Karpas-422 (cell line): Measurements from ENCODE around the gene CARS2. TPM values are rescaled to one million over a fixed set of nuclear protein-coding genes. Genes with fewer than 3 reads are reported as not detected.

Source experiments
- DNase-seq: peaks from one replicate; pipeline ENCODE4 v3.0.0-alpha.2; 2015
- H2AFZ ChIP-seq: fragments of 200-600 bp; sonication (generic); 2 replicates; pipeline ENCODE4 v1.6.1; 2014; ENCODE audit warnings: antibody characterized with exemption, low read length, mixed read lengths
- H3K27ac ChIP-seq: fragments of 200-600 bp; sonication (generic); 2 replicates; pipeline ENCODE4 v1.5.1; 2014; ENCODE audit warnings: mild to moderate bottlenecking, low read length, moderate library complexity
- H3K27me3 ChIP-seq: fragments of 200-600 bp; sonication (generic); 2 replicates; pipeline ENCODE4 v1.6.1; 2014; ENCODE audit warnings: low read length, mixed read lengths
- H3K36me3 ChIP-seq: fragments of 200-600 bp; sonication (generic); 2 replicates; pipeline ENCODE4 v1.6.1; 2014; ENCODE audit warnings: low read length, mixed read lengths; ENCODE audit not compliant: insufficient read depth
- H3K4me1 ChIP-seq: fragments of 200-600 bp; sonication (generic); 2 replicates; pipeline ENCODE4 v1.6.1; 2014; ENCODE audit warnings: mild to moderate bottlenecking, low read length, mixed read lengths
- H3K4me2 ChIP-seq: fragments of 200-600 bp; sonication (generic); 2 replicates; pipeline ENCODE4 v1.6.1; 2014; ENCODE audit warnings: low read length, low read depth, mild to moderate bottlenecking; ENCODE audit not compliant: poor library complexity, severe bottlenecking
- H3K4me3 ChIP-seq: fragments of 200-600 bp; sonication (generic); 2 replicates; pipeline ENCODE4 v1.5.1; 2014; ENCODE audit warnings: mild to moderate bottlenecking, antibody characterized with exemption, low read length, mixed read lengths
- H3K79me2 ChIP-seq: fragments of 200-600 bp; sonication (generic); 2 replicates; pipeline ENCODE4 v1.6.1; 2014; ENCODE audit warnings: mild to moderate bottlenecking, low read length, mixed read lengths
- H3K9ac ChIP-seq: fragments of 200-600 bp; sonication (generic); 2 replicates; pipeline ENCODE4 v1.6.0; 2014; ENCODE audit warnings: low read length
- H3K9me2 ChIP-seq: fragments of 200-600 bp; sonication (generic), shearing (Covaris generic); replicated peaks from 2 replicates; pipeline ENCODE4 v1.6.0; 2014; ENCODE audit warnings: mild to moderate bottlenecking, low read length, moderate library complexity; ENCODE audit not compliant: insufficient read depth
- H3K9me3 ChIP-seq: fragments of 300-700, 200-600 bp; sonication (generic); 2 replicates; pipeline ENCODE4 v1.6.1; 2014; ENCODE audit warnings: low read length, mixed read lengths
- H4K20me1 ChIP-seq: fragments of 200-600 bp; sonication (generic); 2 replicates; pipeline ENCODE4 v1.6.1; 2014; ENCODE audit warnings: mild to moderate bottlenecking, antibody characterized with exemption, low read length, low read depth; ENCODE audit not compliant: insufficient read depth
- total RNA-seq: library from RNA; depleted of rRNA; stranded (reverse); fragments of >200 nt; shearing (Covaris generic); gene quantifications from 2 replicates; pipeline ENCODE4 v1.2.3, GENCODE V29; 2014; ENCODE audit warnings: low replicate concordance

CARS2 gene
- total RNA-seq, 1 experiment from 2014 or later, result 48.2 TPM

DNA sequence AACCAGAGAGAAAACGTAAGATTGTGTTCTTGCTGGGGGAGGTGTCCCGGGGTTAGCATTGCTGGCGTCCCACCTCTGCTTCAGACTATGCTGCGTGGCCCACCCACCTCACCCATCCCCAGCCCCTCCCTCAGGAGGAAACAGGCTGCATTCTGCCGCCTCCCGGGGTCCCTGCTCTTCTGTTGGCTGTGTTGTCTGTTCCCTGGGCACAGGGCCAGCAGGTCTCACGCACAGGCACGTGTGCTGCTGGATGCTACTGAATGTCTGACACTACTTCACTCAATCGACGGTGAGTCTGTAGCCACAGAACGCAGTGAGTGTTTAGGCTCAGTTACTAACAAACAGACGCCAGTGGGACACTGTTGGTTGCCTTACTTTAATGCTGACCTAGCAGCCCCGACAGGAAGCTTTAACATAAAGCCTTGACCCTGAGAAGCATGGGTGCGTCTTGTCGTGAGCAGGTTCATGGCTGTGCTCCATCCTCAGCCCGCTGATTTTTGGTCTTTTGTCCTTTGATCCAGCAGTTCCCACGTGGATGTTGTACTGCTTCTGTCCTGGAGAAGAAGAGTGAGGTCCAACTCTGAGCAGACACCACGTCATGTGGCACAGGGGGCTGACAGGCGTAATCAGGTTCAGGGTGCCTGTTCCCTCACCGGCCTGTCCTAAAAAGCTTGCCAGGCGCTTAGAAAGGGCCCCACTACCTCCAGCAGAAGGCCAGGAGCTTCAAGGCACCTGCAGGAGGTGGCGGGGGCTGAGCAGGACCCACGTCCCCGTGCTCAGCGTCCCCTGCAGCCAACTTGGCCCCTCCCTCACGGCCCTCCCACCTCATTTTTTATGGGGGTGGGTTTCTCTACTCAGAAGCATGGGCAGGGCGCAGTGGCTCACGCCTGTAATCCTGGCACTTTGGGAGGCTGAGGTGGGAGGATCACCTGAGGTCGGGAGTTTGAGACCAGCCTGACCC, 64.6 kb downstream of the CARS2 start:
- H3K9me2 ChIP-seq, result no peaks in the 10 kb centered on the region
- H3K27ac ChIP-seq, result no peak overlapping the region
- no peaks in the 10 kb centered on the region for H3K9me3 ChIP-seq
- H3K36me3 ChIP-seq, result peaks cover 27% of the 10 kb centered on the region; the same call in 1 of the 2 replicates
- no peak overlapping the region for H3K4me3 ChIP-seq
- DNase-seq, result no peak
- no peaks in the 10 kb centered on the region for H3K79me2 ChIP-seq
- H3K9ac ChIP-seq, result no peak overlapping the region
- H4K20me1 ChIP-seq, result peaks cover 12% of the 10 kb centered on the region; the same call in 1 of the 2 replicates
- H3K4me2 ChIP-seq, result no peak overlapping the region
- H2AFZ ChIP-seq, result no peak overlapping the region
- peaks cover 37% of the 10 kb centered on the region for H3K4me1 ChIP-seq
- H3K27me3 ChIP-seq, result no peaks in the 10 kb centered on the region

DNA sequence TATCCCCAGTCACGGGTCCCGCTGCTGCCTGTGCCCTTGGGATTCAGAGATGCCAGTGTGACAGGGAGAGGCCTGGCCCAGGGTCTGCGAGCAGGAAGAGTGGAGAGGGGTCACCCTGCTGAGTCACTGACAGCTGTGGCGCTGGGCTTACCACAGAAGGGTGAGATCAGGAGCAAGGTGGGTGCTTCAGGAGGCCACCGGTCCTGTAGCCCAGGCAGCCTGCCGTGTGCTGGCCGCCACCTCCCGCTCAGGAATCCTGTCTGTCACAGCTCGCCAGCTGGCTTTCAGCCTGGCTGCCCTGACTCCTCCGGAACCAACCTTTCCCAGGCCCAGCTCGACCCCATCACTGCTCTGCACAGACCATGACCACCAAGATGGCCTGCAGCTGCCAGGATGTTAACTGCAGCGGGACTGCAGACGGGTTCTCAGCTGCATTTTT, 65.3 kb downstream of the CARS2 start:
- Histone ChIP-seq H3K9ac (no peak overlapping the region), H3K4me2 (no peak overlapping the region), H3K4me3 (no peak overlapping the region), H2AFZ (no peak overlapping the region), H3K9me2 (no peaks in the 10 kb centered on the region), H3K9me3 (no peaks in the 10 kb centered on the region), H3K79me2 (no peaks in the 10 kb centered on the region), H3K27me3 (no peaks in the 10 kb centered on the region), H3K4me1 (peaks cover 30% of the 10 kb centered on the region), H3K27ac (no peak overlapping the region), H4K20me1 (peaks cover 14% of the 10 kb centered on the region; the same call in 1 of the 2 replicates), H3K36me3 (peaks cover 30% of the 10 kb centered on the region; the same call in 1 of the 2 replicates)
- DNase-seq, result no peak

DNA sequence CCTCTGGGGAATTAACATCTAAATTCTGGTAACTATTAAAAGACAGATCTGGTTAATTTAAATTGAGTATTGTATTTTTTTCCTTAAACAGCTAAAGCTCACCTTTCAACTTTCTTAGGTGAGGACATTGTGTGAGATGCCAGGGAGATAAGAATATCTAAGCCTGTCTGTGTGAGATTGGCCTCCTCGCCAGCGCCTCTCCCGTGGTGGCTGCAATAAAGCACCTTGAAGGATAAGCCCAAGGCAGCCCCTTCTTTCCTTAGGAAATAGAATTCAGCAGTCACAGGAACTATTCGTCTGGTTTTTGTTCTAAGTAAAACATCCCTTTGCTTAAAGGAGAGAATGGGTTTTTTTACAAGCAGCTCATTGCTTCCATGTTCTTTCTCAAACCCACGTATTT, 66.0 kb downstream of the CARS2 start:
- Histone ChIP-seq H3K4me1 (peaks cover 23% of the 10 kb centered on the region), H3K9me3 (no peaks in the 10 kb centered on the region), H4K20me1 (peaks cover 20% of the 10 kb centered on the region; the same call in 1 of the 2 replicates), H3K27me3 (no peaks in the 10 kb centered on the region), H3K4me2 (no peak overlapping the region), H3K79me2 (0 out of 2 replicates have a peak, but pooled peaks cover 3% of the 10 kb centered on the region), H3K36me3 (peaks cover 30% of the 10 kb centered on the region; the same call in 1 of the 2 replicates), H3K27ac (no peak overlapping the region), H3K4me3 (no peak overlapping the region), H3K9me2 (no peaks in the 10 kb centered on the region), H2AFZ (no peak overlapping the region), H3K9ac (no peak overlapping the region)
- DNase-seq, result no peak

DNA sequence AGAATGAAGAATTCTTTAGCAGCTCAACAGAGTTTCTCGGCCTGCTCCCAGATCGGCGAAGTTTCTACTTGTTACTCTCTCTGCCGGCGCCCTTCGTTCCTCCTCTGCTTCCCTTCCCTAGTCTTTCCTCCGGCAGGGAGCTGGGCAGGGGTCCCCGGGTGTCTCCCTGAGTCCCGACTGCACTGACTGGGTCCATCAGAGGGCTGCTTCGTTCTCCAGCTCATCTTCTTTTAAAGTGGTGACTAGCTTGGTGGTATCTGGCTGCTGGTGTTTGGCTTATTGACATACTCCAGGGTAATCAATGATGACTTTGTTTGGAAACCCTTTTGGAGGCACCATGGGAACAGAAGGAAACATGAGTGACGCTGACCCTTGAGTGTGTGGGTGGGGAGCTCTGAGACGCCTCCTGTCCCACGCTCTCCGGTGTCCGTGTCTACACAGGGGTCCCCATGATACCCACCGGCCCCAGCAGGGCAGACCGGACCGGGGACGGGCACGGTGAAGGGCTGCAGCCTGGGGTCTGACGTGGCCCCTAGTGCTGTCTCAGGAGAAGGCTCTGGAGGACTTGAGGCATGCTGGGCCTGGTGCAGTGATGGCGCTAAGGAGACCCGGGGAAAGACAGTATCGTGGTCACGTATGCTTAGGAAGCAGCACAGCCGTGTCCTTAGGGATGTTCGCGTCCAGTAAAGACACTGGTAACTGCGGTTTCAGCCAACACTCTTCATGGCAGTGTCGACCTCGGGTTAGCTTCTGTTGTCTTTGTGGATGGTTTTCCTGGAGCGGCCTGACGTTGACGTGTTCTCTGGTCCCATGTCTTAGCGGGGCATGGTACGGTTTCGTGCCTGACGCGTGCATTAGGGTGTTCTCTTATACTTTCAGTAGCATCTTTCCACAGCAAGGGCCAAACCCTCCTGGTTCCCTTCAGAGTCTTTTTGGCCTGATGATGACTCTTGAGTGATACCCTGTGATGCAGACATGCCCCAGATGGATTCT, 66.8 kb downstream of the CARS2 start:
- H3K27ac ChIP-seq, result no peak overlapping the region
- no peak overlapping the region for H3K4me2 ChIP-seq
- H3K4me1 ChIP-seq, result peaks cover 15% of the 10 kb centered on the region
- no peak overlapping the region for H3K9ac ChIP-seq
- H2AFZ ChIP-seq, result no peak overlapping the region
- peaks cover 29% of the 10 kb centered on the region; the same call in 1 of the 2 replicates for H3K36me3 ChIP-seq
- H3K9me3 ChIP-seq, result no peaks in the 10 kb centered on the region
- no peaks in the 10 kb centered on the region for H3K9me2 ChIP-seq
- H3K27me3 ChIP-seq, result no peaks in the 10 kb centered on the region
- DNase-seq, result no peak
- peaks cover 27% of the 10 kb centered on the region; the same call in 1 of the 2 replicates for H4K20me1 ChIP-seq
- peaks cover 10% of the 10 kb centered on the region; the same call in 1 of the 2 replicates for H3K79me2 ChIP-seq
- no peak overlapping the region for H3K4me3 ChIP-seq

DNA sequence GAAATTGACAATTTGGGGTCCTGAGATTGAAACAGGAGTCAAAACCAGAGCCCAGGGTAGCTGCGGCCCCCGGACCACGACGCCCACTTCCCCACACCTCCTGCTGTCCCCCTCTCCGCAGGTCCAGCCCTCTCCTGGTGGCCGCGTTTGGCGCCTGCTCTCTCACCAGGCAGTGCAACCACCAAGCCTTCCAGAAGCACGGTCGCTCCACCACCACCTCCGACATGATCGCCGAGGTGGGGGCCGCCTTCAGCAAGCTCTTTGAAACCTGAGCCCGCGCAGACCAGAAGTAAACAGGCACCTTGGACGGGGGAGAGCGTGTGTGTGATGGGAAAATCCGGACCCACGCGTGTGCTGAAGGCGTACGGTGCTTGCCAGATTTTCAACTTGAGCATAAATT, 67.7 kb downstream of the CARS2 start:
- no peak overlapping the region for H3K9ac ChIP-seq
- no peak overlapping the region for H3K27ac ChIP-seq

DNA sequence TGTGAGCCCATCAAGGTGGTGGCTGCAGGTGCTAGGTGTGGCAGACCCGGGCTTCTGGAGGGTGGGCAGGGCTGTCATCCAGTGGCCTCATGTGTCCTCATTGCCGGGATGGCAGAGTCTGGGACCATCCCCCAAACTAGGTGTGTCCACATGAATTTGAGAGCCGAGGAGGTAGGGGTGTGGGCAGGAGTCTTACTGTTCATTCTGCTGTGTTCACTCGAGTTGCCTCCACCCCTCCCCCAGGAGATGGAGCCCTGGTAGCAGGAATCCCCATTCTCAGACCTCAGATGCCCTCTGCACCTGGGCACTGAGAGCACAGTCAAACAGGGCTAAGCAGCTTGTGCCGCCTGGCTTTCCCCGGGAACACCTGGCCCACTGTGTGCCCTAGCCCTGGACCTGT, 68.2 kb downstream of the CARS2 start:
- H3K4me3 ChIP-seq, result no peak overlapping the region
- no peaks in the 10 kb centered on the region for H3K27me3 ChIP-seq
- no peak overlapping the region for H2AFZ ChIP-seq
- no peak overlapping the region for H3K4me2 ChIP-seq
- H4K20me1 ChIP-seq, result peaks cover 29% of the 10 kb centered on the region; the same call in 1 of the 2 replicates
- no peaks in the 10 kb centered on the region for H3K9me3 ChIP-seq
- H3K9ac ChIP-seq, result no peak overlapping the region
- no peaks in the 10 kb centered on the region for H3K9me2 ChIP-seq
- peaks cover 17% of the 10 kb centered on the region; the same call in 1 of the 2 replicates for H3K36me3 ChIP-seq
- peaks cover 18% of the 10 kb centered on the region; the same call in 1 of the 2 replicates for H3K79me2 ChIP-seq
- DNase-seq, result no peak
- no peak overlapping the region for H3K27ac ChIP-seq
- peaks cover 1% of the 10 kb centered on the region for H3K4me1 ChIP-seq

More for the DNA sequence above, 67.7 kb downstream of the CARS2 start:
- Histone ChIP-seq H4K20me1 (peaks cover 31% of the 10 kb centered on the region; the same call in 1 of the 2 replicates), H3K36me3 (peaks cover 21% of the 10 kb centered on the region; the same call in 1 of the 2 replicates), H3K9me3 (no peaks in the 10 kb centered on the region), H3K79me2 (peaks cover 18% of the 10 kb centered on the region; the same call in 1 of the 2 replicates), H3K4me2 (no peak overlapping the region), H2AFZ (no peak overlapping the region), H3K9me2 (no peaks in the 10 kb centered on the region), H3K27me3 (no peaks in the 10 kb centered on the region), H3K4me3 (no peak overlapping the region), H3K4me1 (peaks cover 6% of the 10 kb centered on the region)
- no peak for DNase-seq

DNA sequence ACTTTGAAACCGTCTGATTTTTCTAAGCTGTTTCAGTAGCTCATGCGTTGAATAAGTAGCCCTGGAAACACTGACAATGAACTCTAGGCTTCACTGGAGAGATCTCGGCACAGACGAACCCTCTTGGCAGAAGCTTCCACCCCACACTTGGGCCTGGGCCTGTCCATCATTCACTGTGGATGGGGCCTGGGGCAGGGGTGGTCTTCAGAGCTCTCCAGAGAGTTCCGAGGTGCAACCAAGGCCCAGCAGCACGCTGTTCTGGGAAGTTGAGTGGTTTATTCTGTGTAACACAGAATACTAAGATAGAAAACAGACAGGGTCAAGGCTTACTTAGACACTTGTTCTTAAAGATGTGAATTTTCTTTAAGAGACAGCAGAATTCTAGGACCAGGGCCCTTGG, 68.6 kb downstream of the CARS2 start:
- H3K4me1 ChIP-seq, result no peaks in the 10 kb centered on the region
- no peaks in the 10 kb centered on the region for H3K9me2 ChIP-seq
- H3K36me3 ChIP-seq, result peaks cover 14% of the 10 kb centered on the region; the same call in 1 of the 2 replicates
- no peak overlapping the region for H3K9ac ChIP-seq
- H3K4me3 ChIP-seq, result no peak overlapping the region
- H3K79me2 ChIP-seq, result peaks cover 18% of the 10 kb centered on the region; the same call in 1 of the 2 replicates
- H3K27me3 ChIP-seq, result no peaks in the 10 kb centered on the region
- no peak overlapping the region for H3K4me2 ChIP-seq
- peaks cover 25% of the 10 kb centered on the region; the same call in 1 of the 2 replicates for H4K20me1 ChIP-seq
- DNase-seq, result no peak
- H3K9me3 ChIP-seq, result no peaks in the 10 kb centered on the region
- H3K27ac ChIP-seq, result no peak overlapping the region
- H2AFZ ChIP-seq, result no peak overlapping the region
